Prostate gland (tissue), 2 donors: Measurements from ENCODE around the gene ZBTB39. TPM values are rescaled to one million over a fixed set of nuclear protein-coding genes. Genes with fewer than 3 reads are reported as not detected.

Experiments
- DNase-seq: peaks from one replicate; pipeline ENCODE4 v3.0.0-alpha.2; 2019; ENCODE audit warnings: low spot score
- H3K27ac ChIP-seq, 2 donors: fragments of 200-600 bp; sonication (generic); 2 replicates each; pipeline ENCODE4 v1.5.1; 2017 to 2019
- H3K27me3 ChIP-seq: fragments of 200-600 bp; sonication (generic); replicated peaks from 2 replicates; pipeline ENCODE4 v1.5.1; 2019; ENCODE audit not compliant: insufficient read depth
- H3K36me3 ChIP-seq, 2 donors: fragments of 200-600 bp; sonication (generic); 1 replicate in 1 of 2; 2 replicates in 1 of 2; pipeline versions ENCODE4 v1.5.1 to v1.8.1; 2017 to 2019
- H3K4me1 ChIP-seq: fragments of 200-600 bp; sonication (generic); replicated peaks from 2 replicates; pipeline ENCODE4 v1.5.1; 2019
- H3K4me3 ChIP-seq, 2 donors: fragments of 200-600 bp; sonication (generic); 2 replicates each; pipeline ENCODE4 v1.5.1; 2017 to 2019
- H3K9me3 ChIP-seq: fragments of 200-600 bp; sonication (generic); 2 replicates; pipeline ENCODE4 v1.5.1; 2017
- POLR2A ChIP-seq: fragments of 450-650 bp; IDR thresholded peaks from one replicate; pipeline ENCODE4 v1.6.1; 2016; ENCODE audit warnings: antibody characterized with exemption, mild to moderate bottlenecking
- POLR2AphosphoS5 ChIP-seq: sonication (generic); formaldehyde crosslinking; IDR thresholded peaks from one replicate; pipeline ENCODE4 v1.6.1; 2017; ENCODE audit warnings: antibody characterized with exemption
- WGBS: methylation state at CpG from one replicate; pipeline ENCODE4 v1.1.5; 2018; 5-methylcytosine and 5-hydroxymethylcytosine counted together
- intact Hi-C: fragments of 100-400 bp; cut with DNase I; formaldehyde crosslinking; loops from one replicate; pipeline ENCODE4 v1.14.2; 2022
- total RNA-seq, 2 donors: library from RNA; depleted of rRNA; stranded (reverse); fragments of >200 nt; gene quantifications; one replicate each; pipeline ENCODE4 v1.1.0, GENCODE V29; 2016
- TF ChIP-seq, protein P1 (sequence below), 4 experiments: fragments of 200-600 bp in 2 of 4; fragments of 450-650 bp in 2 of 4; sonication (generic) in 2 of 4; IDR thresholded peaks; 1 replicate in 3 of 4; 2 replicates in 1 of 4; pipeline ENCODE4 v1.5.1; 2016 to 2019; ENCODE audit warnings: antibody characterized with exemption in 4 of 4, mild to moderate bottlenecking in 2 of 4, moderate library complexity in 2 of 4

Gene ZBTB39
- total RNA-seq, 2 donors from 2014 or later: 5.8 to 15.6 TPM

- Histone ChIP-seq H3K27ac (no peak overlapping the region), H3K4me3 (no peak overlapping the region), H3K36me3 (peaks cover 0 to 15% of the 10 kb centered on the region in 2 donors), H3K9me3 (no peaks in the 10 kb centered on the region), H3K4me1 (no peaks in the 10 kb centered on the region), H3K27me3 (no peaks in the 10 kb centered on the region)
- intact Hi-C loops: no loop called here
- no peak for TF ChIP-seq POLR2AphosphoS5
- TF ChIP-seq POLR2A: no peak
- TF ChIP-seq, protein P1, sequence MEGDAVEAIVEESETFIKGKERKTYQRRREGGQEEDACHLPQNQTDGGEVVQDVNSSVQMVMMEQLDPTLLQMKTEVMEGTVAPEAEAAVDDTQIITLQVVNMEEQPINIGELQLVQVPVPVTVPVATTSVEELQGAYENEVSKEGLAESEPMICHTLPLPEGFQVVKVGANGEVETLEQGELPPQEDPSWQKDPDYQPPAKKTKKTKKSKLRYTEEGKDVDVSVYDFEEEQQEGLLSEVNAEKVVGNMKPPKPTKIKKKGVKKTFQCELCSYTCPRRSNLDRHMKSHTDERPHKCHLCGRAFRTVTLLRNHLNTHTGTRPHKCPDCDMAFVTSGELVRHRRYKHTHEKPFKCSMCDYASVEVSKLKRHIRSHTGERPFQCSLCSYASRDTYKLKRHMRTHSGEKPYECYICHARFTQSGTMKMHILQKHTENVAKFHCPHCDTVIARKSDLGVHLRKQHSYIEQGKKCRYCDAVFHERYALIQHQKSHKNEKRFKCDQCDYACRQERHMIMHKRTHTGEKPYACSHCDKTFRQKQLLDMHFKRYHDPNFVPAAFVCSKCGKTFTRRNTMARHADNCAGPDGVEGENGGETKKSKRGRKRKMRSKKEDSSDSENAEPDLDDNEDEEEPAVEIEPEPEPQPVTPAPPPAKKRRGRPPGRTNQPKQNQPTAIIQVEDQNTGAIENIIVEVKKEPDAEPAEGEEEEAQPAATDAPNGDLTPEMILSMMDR (IDR thresholded peaks at IDR 0.05): no peak
- no peak for DNase-seq
- 77% methylated on average over 6 of the region's 6 CpGs for WGBS
Measured at GRCh38 chr12:56998316-56998715, 8.0 kb downstream of the ZBTB39 start.

DNA sequence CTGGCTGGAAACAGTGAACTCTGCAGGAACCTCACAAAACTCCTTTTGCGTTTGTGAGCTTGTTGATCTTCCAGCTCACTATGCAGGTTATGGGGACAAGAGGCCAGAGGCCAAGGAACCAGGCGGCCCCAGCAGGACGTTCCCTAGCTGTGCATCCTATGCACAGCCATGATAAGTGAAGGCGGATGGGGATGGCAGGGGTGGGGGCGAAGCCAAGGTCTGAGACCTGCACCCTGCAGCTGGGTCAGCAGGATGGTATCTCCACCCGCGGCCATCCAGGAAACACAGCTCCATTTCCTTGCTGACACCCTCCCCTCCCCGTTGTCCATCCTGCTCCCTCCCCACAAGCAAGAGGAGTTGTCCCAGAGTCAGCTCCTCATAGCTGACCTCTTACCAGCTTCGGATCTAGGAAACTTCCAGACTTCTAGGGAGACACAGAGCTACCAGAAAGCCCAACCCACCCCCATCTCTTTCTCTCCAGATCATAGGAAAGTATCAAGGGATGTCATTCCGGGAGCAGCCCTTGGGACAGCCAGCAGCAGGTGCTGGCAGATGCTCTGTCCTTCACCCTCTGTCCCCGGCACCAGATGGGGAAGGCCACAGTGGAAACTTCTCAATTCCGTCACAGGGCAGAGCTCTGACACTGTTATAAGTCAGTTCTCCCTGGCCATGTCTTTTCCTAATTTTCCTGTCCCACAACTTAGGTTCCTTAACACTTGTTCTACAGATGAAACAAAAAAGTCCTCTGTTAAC lies 9.4 kb downstream of the ZBTB39 start:
- Histone ChIP-seq H3K36me3 (peaks cover 0 to 1% of the 10 kb centered on the region in 2 donors), H3K4me3 (no peak overlapping the region), H3K27me3 (no peaks in the 10 kb centered on the region), H3K4me1 (no peaks in the 10 kb centered on the region), H3K9me3 (no peaks in the 10 kb centered on the region), H3K27ac (peak overlapping the region in 1 of 2 donors; percentile 4)
- WGBS: 56% methylated on average over 12 of the region's 12 CpGs
- TF ChIP-seq, protein P1 (IDR thresholded peaks at IDR 0.05): no peak
- TF ChIP-seq POLR2AphosphoS5 (peak; percentile 41), POLR2A (no peak)
- DNase-seq: no peak
- intact Hi-C loops: no loop called here

DNA sequence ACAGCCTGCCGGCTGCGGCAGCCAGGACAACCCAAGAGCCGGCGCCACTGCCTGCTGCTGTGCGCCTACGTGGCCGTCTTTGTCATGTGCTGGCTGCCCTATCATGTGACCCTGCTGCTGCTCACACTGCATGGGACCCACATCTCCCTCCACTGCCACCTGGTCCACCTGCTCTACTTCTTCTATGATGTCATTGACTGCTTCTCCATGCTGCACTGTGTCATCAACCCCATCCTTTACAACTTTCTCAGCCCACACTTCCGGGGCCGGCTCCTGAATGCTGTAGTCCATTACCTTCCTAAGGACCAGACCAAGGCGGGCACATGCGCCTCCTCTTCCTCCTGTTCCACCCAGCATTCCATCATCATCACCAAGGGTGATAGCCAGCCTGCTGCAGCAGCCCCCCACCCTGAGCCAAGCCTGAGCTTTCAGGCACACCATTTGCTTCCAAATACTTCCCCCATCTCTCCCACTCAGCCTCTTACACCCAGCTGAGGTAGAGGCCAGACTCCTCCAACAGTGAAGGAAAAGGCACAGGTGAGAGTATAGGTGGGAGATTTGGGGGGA lies 10.3 kb downstream of the ZBTB39 start:
- TF ChIP-seq POLR2A (no peak), POLR2AphosphoS5 (no peak)
- TF ChIP-seq, protein P1 (IDR thresholded peaks at IDR 0.05): no peak
- intact Hi-C loops: no loop called here
- Histone ChIP-seq H3K27ac (peak overlapping the region in 1 of 2 donors; percentile 4), H3K27me3 (no peaks in the 10 kb centered on the region), H3K9me3 (no peaks in the 10 kb centered on the region), H3K36me3 (no peaks in the 10 kb centered on the region), H3K4me3 (no peak overlapping the region), H3K4me1 (no peaks in the 10 kb centered on the region)
- DNase-seq: no peak
- WGBS: 91% methylated on average over 11 of the region's 11 CpGs

- no peaks in the 10 kb centered on the region for H3K4me1 ChIP-seq
- TF ChIP-seq POLR2AphosphoS5 (no peak), POLR2A (no peak)
- TF ChIP-seq, protein P1 (IDR thresholded peaks at IDR 0.05): no peak
- no peak overlapping the region for H3K4me3 ChIP-seq
- no peak overlapping the region for H3K27ac ChIP-seq
- no peaks in the 10 kb centered on the region for H3K27me3 ChIP-seq
- no peaks in the 10 kb centered on the region for H3K36me3 ChIP-seq
- intact Hi-C loops: no loop called here
- 92% methylated on average over 26 of the region's 26 CpGs for WGBS
- DNase-seq: no peak
- no peaks in the 10 kb centered on the region for H3K9me3 ChIP-seq
Measured at GRCh38 chr12:56995201-56995929, 11.0 kb downstream of the ZBTB39 start.
